Limb (tissue), 2 donors: ENCODE results near the gene MSRB1.
"Not testable (repeated sequence)": the region's sequence is repeated elsewhere in the genome, so short reads cannot be mapped to it uniquely, and the experiment has no call there.

Experiments
- DNase-seq, 2 donors: peaks; one replicate each; pipeline ENCODE4 v3.0.0-alpha.2; 2016; ENCODE audit errors: extremely low spot score in 2 of 2

Gene MSRB1

GRCh38 chr16:1941162-1942046, 1.6 kb downstream of the MSRB1 start:
- DNase-seq, result peak in 1 of 2 donors; percentile 27

GRCh38 chr16:1940273-1941161, 2.5 kb downstream of the MSRB1 start:
- DNase-seq, result peak in 1 of 2 donors; percentile 28

GRCh38 chr16:1939833-1940232, 3.2 kb downstream of the MSRB1 start:
- not testable (repeated sequence) for DNase-seq

GRCh38 chr16:1938910-1939309, 4.1 kb downstream of the MSRB1 start:
- DNase-seq, result no peak

GRCh38 chr16:1938316-1938715, 4.7 kb downstream of the MSRB1 start:
- DNase-seq, result no peak

GRCh38 chr16:1936945-1937479, 6.0 kb downstream of the MSRB1 start:
- no peak for DNase-seq

GRCh38 chr16:1933097-1933661, 9.8 kb downstream of the MSRB1 start:
- DNase-seq, result peak in 1 of 2 donors; percentile 28

- DNase-seq, result peak in 1 of 2 donors; percentile 24
Observed at GRCh38 chr16:1932050-1933028, 10.7 kb downstream of the MSRB1 start.

- peak in 1 of 2 donors; percentile 35 for DNase-seq
Observed at GRCh38 chr16:1930338-1930720, 12.7 kb downstream of the MSRB1 start.

- peak; percentile 86 to 97 for DNase-seq
Observed at GRCh38 chr16:1929578-1930337, 13.2 kb downstream of the MSRB1 start.

- DNase-seq, result no peak
Observed at GRCh38 chr16:1929105-1929504, 13.9 kb downstream of the MSRB1 start.

- DNase-seq, result no peak
Observed at GRCh38 chr16:1926271-1926670, 16.7 kb downstream of the MSRB1 start.

- no peak for DNase-seq
Observed at GRCh38 chr16:1924095-1924494, 18.9 kb downstream of the MSRB1 start.

- DNase-seq, result peak; percentile 71 to 72
Observed at GRCh38 chr16:1923299-1924034, 19.5 kb downstream of the MSRB1 start.

- DNase-seq, result no peak
Observed at GRCh38 chr16:1922357-1922756, 20.6 kb downstream of the MSRB1 start.

GRCh38 chr16:1920727-1921171, 22.2 kb downstream of the MSRB1 start:
- DNase-seq, result no peak

GRCh38 chr16:1920122-1920521, 22.9 kb downstream of the MSRB1 start:
- DNase-seq, result not testable (repeated sequence)

GRCh38 chr16:1919327-1919998, 23.5 kb downstream of the MSRB1 start:
- no peak for DNase-seq
